Non-pigmented ciliary epithelial cell (primary cell): Measurements from ENCODE around the gene CDH19.

Experiments
- DNase-seq: peaks from one replicate; pipeline ENCODE4 v3.0.0-alpha.2; 2010; ENCODE audit warnings: low read depth

CDH19 gene, protein sequence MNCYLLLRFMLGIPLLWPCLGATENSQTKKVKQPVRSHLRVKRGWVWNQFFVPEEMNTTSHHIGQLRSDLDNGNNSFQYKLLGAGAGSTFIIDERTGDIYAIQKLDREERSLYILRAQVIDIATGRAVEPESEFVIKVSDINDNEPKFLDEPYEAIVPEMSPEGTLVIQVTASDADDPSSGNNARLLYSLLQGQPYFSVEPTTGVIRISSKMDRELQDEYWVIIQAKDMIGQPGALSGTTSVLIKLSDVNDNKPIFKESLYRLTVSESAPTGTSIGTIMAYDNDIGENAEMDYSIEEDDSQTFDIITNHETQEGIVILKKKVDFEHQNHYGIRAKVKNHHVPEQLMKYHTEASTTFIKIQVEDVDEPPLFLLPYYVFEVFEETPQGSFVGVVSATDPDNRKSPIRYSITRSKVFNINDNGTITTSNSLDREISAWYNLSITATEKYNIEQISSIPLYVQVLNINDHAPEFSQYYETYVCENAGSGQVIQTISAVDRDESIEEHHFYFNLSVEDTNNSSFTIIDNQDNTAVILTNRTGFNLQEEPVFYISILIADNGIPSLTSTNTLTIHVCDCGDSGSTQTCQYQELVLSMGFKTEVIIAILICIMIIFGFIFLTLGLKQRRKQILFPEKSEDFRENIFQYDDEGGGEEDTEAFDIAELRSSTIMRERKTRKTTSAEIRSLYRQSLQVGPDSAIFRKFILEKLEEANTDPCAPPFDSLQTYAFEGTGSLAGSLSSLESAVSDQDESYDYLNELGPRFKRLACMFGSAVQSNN

GRCh38 chr18:66603941-66604627 is at the start of gene CDH19:
Gene CDH19, minus strand, starts transcription at chr18:66604090. Its CDS starts 31,886 bp downstream, at chr18:66572204.
- DNase-seq, result no peak

- no peak for DNase-seq
These were observed 43.8 kb upstream of the CDH19 start for GRCh38 chr18:66647671-66648070.

- DNase-seq, result no peak
These were observed 42.7 kb upstream of the CDH19 start for GRCh38 chr18:66646609-66647008.

DNA sequence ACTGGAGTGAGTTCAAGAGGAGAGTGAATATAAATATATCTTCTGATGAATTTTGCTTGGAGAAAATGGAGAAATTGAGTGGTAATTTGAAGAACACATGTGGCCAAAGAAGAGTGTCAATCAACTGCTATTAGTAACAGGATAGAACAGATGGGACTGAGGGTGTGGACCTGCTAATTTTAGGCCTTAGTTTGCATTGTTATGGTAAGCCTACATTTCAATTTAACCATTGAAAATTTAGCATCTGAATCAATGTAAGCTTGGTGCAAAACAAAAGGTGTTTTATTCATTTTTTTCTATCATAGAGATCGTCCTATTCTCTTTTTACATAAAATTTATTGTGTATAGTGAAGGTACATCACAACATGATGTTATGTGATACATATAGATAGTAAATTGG is 42.1 kb upstream of the CDH19 start:
- no peak for DNase-seq

GRCh38 chr18:66641056-66641455 is 37.2 kb upstream of the CDH19 start:
- no peak for DNase-seq

DNA sequence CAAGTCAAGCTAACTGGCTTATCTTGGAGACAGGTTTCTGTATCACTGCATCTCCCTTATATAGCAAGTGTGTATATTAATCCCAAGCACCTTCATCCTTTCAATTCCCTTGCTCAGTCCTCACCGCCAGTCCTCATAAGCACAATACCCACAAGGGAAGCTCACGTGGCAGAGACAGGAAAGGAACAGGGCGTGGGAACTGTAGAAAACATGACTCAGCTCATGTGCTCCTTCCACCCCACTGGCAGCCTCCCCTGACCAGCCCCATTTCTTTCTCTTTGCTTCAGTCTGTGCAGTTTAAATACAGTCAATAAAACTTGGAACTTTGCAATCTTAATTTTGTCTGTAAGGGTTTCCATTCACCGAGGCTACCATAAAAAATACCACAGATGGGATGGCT is 36.5 kb upstream of the CDH19 start:
- DNase-seq, result no peak

GRCh38 chr18:66638856-66639629 is 35.2 kb upstream of the CDH19 start:
- no peak for DNase-seq

DNA sequence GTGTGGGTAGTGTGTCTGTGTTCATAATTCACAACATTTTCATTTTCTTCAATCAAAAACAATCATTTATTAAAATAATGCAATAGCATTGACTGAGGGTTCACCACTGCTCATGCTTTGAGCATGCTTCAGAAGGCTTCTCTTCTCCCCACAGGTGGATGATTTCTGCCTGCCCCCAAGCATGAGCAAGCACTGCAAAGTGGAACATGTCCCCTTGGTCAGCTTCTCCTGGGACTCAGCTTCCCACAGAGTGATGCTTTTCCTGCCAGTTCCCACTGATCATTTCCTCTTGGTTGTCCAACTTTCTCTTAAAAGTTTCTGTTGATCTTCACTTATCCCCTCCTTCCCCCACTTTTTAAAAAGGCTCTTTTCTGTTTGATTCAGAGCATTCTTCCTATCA is 31.5 kb upstream of the CDH19 start:
- DNase-seq, result no peak

DNA sequence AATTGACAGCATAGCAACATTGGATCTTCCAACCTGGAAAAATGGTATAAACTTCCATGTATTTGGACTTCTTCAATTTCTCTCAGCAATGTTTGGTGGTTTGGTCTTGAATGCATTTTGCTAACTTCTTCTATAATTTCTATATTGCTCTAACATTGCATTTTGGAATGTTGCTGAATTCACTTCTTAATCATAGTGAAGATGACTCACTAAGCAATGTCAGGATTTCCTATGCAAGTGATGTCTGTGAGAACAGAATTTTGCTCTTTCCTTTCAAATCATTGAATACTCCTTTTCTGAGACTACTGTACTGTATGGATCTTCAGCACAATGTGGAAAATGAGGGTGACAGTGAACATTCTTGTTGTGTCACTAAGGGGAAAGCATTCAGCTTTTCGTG is 28.9 kb upstream of the CDH19 start:
- no peak for DNase-seq

- no peak for DNase-seq
These were observed 26.9 kb upstream of the CDH19 start for GRCh38 chr18:66630831-66631230.

GRCh38 chr18:66623821-66624220 is 19.9 kb upstream of the CDH19 start:
- DNase-seq, result no peak

GRCh38 chr18:66621816-66622576 is 18.1 kb upstream of the CDH19 start:
- DNase-seq, result no peak

DNA sequence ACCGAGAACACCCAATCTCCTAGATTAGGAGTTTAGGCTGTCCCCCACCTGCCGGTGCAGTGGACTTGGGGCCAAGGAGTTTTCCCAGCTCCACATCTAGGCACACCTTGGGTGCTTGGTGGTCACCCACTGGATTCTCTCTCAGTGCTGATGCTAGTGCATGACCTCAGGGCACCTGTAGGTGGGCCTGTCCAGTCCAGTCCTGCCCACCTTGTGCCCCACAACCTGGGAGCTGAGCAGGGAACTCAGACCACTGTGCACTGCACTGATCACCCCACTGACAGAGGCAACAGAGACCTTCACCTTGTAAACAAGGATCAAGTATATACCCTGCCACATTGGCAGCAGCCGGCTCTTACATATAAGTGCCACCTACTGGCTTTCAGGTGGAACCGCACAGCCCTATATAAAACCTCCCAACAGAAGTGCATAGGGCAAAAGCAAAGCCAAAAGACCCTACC is 12.7 kb upstream of the CDH19 start:
- DNase-seq, result no peak

DNA sequence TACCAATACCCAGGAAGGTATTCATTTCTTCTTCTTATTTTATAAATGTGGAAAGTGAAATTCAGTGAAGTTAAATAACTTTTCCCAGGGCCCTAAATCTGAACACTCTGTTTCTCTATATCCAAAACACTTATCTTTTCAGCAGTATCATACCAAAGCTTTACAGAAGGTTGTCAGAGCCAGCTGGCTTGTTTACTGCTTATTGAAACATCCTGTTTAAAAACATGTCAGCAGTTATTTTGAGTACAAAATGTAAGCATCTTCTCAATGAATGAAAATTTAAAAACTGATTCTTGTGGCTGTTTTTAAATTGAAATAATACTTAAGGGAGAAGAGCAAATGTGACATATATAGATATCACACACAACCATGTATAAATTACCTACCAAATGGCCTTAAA is 11.3 kb upstream of the CDH19 start:
- DNase-seq, result no peak

DNA sequence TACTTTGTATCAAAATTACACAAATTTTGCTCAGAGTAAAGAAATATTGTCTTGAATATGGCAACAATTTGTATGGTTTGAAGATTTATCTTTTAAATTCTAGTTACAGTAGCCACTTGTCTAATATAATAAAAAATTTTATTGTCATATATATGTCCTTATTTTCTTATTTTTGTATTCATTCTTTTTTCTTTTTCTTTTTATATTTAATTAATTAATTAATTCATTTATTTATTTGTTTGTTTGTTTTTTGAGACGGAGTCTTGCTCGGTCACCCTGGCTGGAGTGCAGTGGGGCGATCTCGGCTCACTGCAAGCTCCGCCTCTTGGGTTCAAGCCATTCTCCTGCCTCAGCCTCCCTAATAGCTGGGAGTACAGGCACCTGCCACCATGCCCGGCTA is 3.7 kb upstream of the CDH19 start:
- DNase-seq, result no peak

- DNase-seq, result no peak
These were observed 2.2 kb downstream of the CDH19 start for GRCh38 chr18:66601649-66602048.

DNA sequence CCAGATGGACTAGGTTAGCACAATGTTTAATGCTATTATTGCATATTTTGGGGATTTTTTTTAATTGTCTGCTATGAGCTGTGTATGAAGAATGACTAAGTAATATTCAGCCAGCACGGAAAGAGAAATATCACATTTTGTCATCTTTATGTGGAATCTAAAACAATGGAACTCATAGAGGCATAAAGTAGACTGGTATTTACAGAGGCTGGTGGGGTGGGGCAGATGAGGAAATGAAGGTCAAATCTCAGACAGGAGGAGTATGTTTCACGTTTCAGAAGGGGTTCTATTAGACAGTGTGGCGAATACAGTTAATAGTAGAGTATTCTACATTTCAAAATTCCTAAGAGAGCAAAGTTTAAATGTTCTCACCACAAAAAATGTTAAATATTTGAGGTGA is 4.7 kb downstream of the CDH19 start:
- DNase-seq, result no peak

- no peak for DNase-seq
These were observed 16.5 kb downstream of the CDH19 start for GRCh38 chr18:66587430-66587829.

DNA sequence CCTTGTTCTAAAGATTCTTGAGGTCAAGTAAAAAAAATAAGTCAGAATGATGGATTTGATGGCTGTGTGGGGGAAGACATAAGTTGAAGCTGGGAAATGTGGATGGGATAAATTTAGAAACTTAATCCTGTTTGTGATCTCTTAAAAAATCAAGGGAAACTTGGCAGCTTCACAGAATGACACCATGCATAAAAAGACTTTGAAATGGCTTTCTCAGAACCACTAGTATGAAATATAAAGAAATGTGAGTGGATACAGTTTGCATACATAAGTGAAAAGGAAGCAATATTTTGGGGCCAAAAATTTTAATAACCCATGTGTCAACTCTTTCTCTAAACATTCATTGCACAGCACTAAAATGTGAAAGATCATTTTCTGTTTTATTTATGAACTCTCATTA is 21.7 kb downstream of the CDH19 start:
- no peak for DNase-seq

GRCh38 chr18:66575263-66575662 is 28.6 kb downstream of the CDH19 start:
- no peak for DNase-seq

DNA sequence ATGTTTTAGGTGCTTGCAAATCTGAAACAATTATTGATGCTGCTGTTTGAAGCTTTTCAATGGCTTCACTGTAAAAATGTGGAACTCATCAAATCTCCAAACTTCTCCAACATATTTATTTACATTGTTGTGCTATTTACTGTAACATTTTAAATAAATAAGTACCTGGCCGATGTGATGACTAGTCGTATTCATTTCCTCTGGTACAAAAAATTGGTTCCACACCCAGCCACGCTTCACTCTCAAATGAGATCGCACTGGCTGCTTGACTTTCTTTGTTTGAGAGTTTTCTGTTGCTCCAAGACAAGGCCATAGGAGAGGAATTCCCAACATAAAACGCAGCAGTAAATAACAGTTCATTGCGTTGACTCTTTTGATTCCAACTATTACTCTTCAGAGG is 32.0 kb downstream of the CDH19 start:
- no peak for DNase-seq
